Endodermal cell (in vitro differentiated cells): Measurements from ENCODE around the gene GSTO1. TPM values are rescaled to one million over a fixed set of nuclear protein-coding genes. Genes with fewer than 3 reads are reported as not detected.

Experiments used
- DNase-seq: peaks from one replicate; pipeline ENCODE4 v3.0.0-alpha.2; 2017
- H3K27ac ChIP-seq: 2 replicates; pipeline ENCODE4 v1.5.1; 2013; ENCODE audit warnings: mild to moderate bottlenecking, low read depth, low read length, moderate library complexity
- H3K27me3 ChIP-seq: 2 replicates; pipeline ENCODE4 v1.6.1; 2013; ENCODE audit warnings: mild to moderate bottlenecking, low read length, moderate library complexity; ENCODE audit not compliant: insufficient read depth, control insufficient read depth, poor library complexity, severe bottlenecking
- H3K36me3 ChIP-seq: 2 replicates; pipeline ENCODE4 v1.7.0; 2013; ENCODE audit warnings: mild to moderate bottlenecking, low read length, moderate library complexity; ENCODE audit not compliant: control insufficient read depth, insufficient read depth
- H3K4me1 ChIP-seq: one replicate; pipeline ENCODE4 v1.7.0; 2013; ENCODE audit warnings: low read length; ENCODE audit not compliant: control insufficient read depth, insufficient read depth
- H3K4me3 ChIP-seq: 2 replicates; pipeline ENCODE4 v1.5.1; 2013; ENCODE audit warnings: mild to moderate bottlenecking, low read length, moderate library complexity
- H3K9ac ChIP-seq: 2 replicates; pipeline ENCODE4 v1.6.1; 2013; ENCODE audit warnings: mild to moderate bottlenecking, low read length, moderate library complexity; ENCODE audit not compliant: poor library complexity, severe bottlenecking; ENCODE audit errors: extremely low read depth
- H3K9me3 ChIP-seq: 2 replicates; pipeline ENCODE4 v1.6.1; 2013; ENCODE audit warnings: mild to moderate bottlenecking, low read length, moderate library complexity; ENCODE audit not compliant: control insufficient read depth
- H3K27ac Mint-ChIP-seq: 2 replicates; pipeline ENCODE4 v1.8.0; 2020; ENCODE audit warnings: mixed read lengths
- H3K27me3 Mint-ChIP-seq: 2 replicates; pipeline ENCODE4 v1.8.0; 2021; ENCODE audit warnings: mild to moderate bottlenecking, mixed read lengths; ENCODE audit not compliant: insufficient read depth
- H3K36me3 Mint-ChIP-seq: 2 replicates; pipeline ENCODE4 v1.8.0; 2020; ENCODE audit warnings: low read depth, mixed read lengths
- H3K4me1 Mint-ChIP-seq: 2 replicates; pipeline ENCODE4 v1.8.0; 2020; ENCODE audit warnings: mixed read lengths
- H3K4me3 Mint-ChIP-seq: 2 replicates; pipeline ENCODE4 v1.8.0; 2020; ENCODE audit warnings: mild to moderate bottlenecking, moderate library complexity, mixed read lengths
- H3K9me3 Mint-ChIP-seq: 2 replicates; pipeline ENCODE4 v1.8.0; 2020; ENCODE audit warnings: mild to moderate bottlenecking, mixed read lengths
- CTCF ChIP-seq: fragments of 200-600 bp; sonication (generic); conservative IDR thresholded peaks from 2 replicates; pipeline ENCODE4 v1.5.0; 2021; ENCODE audit warnings: antibody characterized with exemption, mild to moderate bottlenecking
- WGBS, 2 experiments: methylation state at CpG; one replicate each; pipeline versions ENCODE4 v1.1.5 to v1.1.7; 2013; ENCODE audit warnings: missing lambda C conversion rate in 2 of 2, mixed read lengths in 1 of 2; ENCODE audit not compliant: insufficient coverage in 1 of 2, insufficient read length in 1 of 2; 5-methylcytosine and 5-hydroxymethylcytosine counted together
- total RNA-seq, 2 donors: library from RNA; stranded (reverse); fragmentation: NEBNext Ultra II Directional in 1 of 2; extraction: Animal tissue kit (Norgen Biotek cat#: 25700) in 1 of 2; gene quantifications; 2 replicates in 1 of 2; 3 replicates in 1 of 2; pipeline ENCODE4 v1.2.1, GENCODE V29; 2021

The GSTO1 gene
- total RNA-seq, 2 donors from 2014 or later = 208 to 223 TPM

- Mint-ChIP-seq H3K4me1 (peaks cover 11% of the 10 kb centered on the region), H3K27me3 (no peaks in the 10 kb centered on the region), H3K4me3 (no peak overlapping the region), H3K9me3 (peaks cover 33% of the 10 kb centered on the region), H3K27ac (no peak overlapping the region), H3K36me3 (peaks cover 8% of the 10 kb centered on the region)
- no peak overlapping the region for H3K27ac ChIP-seq
- no peak overlapping the region for H3K9ac ChIP-seq
- no peaks in the 10 kb centered on the region for H3K27me3 ChIP-seq
- peaks cover 8% of the 10 kb centered on the region for H3K4me1 ChIP-seq
- peaks cover 19% of the 10 kb centered on the region for H3K9me3 ChIP-seq
- H3K4me3 ChIP-seq = no peak overlapping the region
- no peak for TF ChIP-seq CTCF
- WGBS, 2 experiments = 70 to 73% methylated on average over 7 of the region's 7 CpGs
- no peaks in the 10 kb centered on the region for H3K36me3 ChIP-seq
- DNase-seq = no peak
Observed at GRCh38 chr10:104300736-104301292, 46.1 kb downstream of the GSTO1 start.

- no peaks in the 10 kb centered on the region for H3K36me3 ChIP-seq
- 73 to 86% methylated on average over 1 to 2 of the region's 3 CpGs for WGBS, 2 experiments
- no peak for TF ChIP-seq CTCF
- no peak for DNase-seq
- Mint-ChIP-seq H3K27me3 (no peaks in the 10 kb centered on the region), H3K27ac (no peak overlapping the region), H3K4me3 (no peak overlapping the region), H3K9me3 (peaks cover 33% of the 10 kb centered on the region), H3K36me3 (peaks cover 8% of the 10 kb centered on the region), H3K4me1 (peaks cover 11% of the 10 kb centered on the region)
- peaks cover 8% of the 10 kb centered on the region for H3K4me1 ChIP-seq
- H3K4me3 ChIP-seq = no peak overlapping the region
- H3K27me3 ChIP-seq = no peaks in the 10 kb centered on the region
- no peak overlapping the region for H3K27ac ChIP-seq
- peaks cover 19% of the 10 kb centered on the region for H3K9me3 ChIP-seq
- H3K9ac ChIP-seq = no peak overlapping the region
Observed at GRCh38 chr10:104301907-104302690, 47.4 kb downstream of the GSTO1 start.

GRCh38 chr10:104303594-104304355 is 49.1 kb downstream of the GSTO1 start:
- DNase-seq = no peak
- no peak overlapping the region for H3K4me3 Mint-ChIP-seq
- Histone ChIP-seq H3K4me1 (peaks cover 8% of the 10 kb centered on the region), H3K9ac (no peak overlapping the region), H3K4me3 (no peak overlapping the region), H3K27me3 (no peaks in the 10 kb centered on the region), H3K27ac (no peak overlapping the region), H3K36me3 (no peaks in the 10 kb centered on the region), H3K9me3 (peaks cover 19% of the 10 kb centered on the region)
- peaks cover 10% of the 10 kb centered on the region for H3K4me1 Mint-ChIP-seq
- 49 to 50% methylated on average over 2 of the region's 2 CpGs for WGBS, 2 experiments
- H3K9me3 Mint-ChIP-seq = peaks cover 33% of the 10 kb centered on the region
- peaks cover 8% of the 10 kb centered on the region for H3K36me3 Mint-ChIP-seq
- no peak for TF ChIP-seq CTCF
- H3K27me3 Mint-ChIP-seq = no peaks in the 10 kb centered on the region
- H3K27ac Mint-ChIP-seq = no peak overlapping the region
